GM10847 (cell line): ENCODE measurements around the gene CNOT10.

Experiments used
- POLR2A ChIP-seq: IDR thresholded peaks from 2 replicates; pipeline ENCODE4 v1.6.1; 2011; ENCODE audit not compliant: insufficient read length; ENCODE audit errors: extremely low read depth

CNOT10 gene

DNA sequence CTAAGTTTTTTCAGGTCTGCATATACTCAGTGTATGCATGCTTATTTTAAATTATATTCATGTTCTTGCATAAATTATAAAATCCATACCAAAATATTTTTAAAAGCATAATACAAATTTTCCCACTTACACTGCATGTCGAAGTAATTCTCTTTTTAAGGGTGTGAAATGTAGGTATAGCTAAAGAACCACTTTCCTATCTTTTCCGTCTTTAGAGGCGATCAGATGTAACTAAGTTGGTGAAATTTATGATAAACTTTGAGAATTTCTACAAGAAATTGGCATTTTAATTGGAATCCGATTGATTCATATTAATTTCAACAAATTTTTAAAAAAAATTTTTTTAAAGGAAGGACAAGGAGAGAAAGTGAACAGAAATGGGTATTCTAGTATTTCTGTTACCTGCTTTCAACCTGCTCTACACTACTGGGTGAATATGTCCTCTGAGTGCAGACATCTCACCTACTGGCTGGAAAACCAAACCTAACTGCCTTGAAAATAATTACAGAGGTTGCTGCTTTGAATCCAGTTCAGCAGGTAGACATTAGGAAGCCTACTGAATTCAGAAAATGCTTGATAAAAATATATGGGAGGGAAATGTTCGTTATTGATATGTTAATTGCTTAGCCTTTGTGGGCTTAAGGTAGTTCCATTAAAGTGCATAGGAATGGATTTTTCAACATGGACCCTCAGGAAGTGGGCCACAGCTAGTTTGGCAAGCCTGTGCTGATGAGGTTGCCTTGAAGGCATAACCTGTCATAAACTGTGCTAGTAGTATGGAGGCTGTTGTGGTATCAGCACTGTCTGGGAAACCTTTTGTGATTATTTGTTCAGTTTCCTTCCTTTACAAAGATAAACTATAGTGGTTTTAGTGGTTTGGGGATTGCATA is 137.9 kb downstream of the CNOT10 start:
- no peak for TF ChIP-seq POLR2A
